HG03575 (cell line): ENCODE measurements around the gene FOXJ1.

Experiments used
- ATAC-seq: cut with Tn5 transposase; IDR thresholded peaks from one replicate; pipeline ENCODE4 v1.9.1; 2021; ENCODE audit not compliant: unreplicated experiment, insufficient number of reproducible peaks, low FRiP score; ENCODE audit errors: extremely low read depth

The FOXJ1 gene

DNA sequence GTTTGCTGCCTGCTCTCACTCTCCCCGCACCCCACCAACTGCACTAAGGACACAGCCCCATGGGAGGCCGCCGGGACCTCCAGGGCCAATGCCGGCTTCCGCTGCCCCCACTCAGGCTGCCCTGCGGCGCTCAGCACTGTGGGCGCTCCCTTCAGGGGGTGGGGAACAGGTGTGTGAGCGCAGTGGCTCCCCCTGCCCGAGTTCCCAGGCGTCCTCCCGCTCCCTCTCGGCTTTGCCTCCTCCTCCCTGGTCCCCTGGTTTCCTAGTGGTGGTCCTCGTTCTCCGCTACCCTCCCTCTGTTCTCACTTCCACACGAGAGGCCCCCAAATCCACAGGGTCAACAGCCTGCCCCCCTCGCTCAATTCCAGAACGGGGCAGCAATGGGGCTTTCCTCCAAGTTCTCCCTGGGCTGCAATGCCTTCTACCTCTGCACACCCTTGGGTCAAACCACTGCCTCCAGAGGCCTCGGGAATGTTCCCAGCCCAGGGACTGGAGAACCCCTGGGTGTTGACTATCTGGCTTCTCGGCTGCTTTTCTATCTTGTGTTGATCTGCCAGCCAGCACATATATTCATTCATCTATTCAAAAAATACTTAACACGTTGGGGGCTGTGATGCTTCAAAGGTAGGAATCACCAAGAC is 9.9 kb downstream of the FOXJ1 start:
- no peak for ATAC-seq

GRCh38 chr17:76130473-76130872 is 10.6 kb downstream of the FOXJ1 start:
- ATAC-seq, result no peak

- no peak for ATAC-seq
Measured at GRCh38 chr17:76125922-76126321, 15.1 kb downstream of the FOXJ1 start.

GRCh38 chr17:76125391-76125675 is 15.7 kb downstream of the FOXJ1 start:
- no peak for ATAC-seq

GRCh38 chr17:76124582-76125390 is 16.3 kb downstream of the FOXJ1 start:
- no peak for ATAC-seq

DNA sequence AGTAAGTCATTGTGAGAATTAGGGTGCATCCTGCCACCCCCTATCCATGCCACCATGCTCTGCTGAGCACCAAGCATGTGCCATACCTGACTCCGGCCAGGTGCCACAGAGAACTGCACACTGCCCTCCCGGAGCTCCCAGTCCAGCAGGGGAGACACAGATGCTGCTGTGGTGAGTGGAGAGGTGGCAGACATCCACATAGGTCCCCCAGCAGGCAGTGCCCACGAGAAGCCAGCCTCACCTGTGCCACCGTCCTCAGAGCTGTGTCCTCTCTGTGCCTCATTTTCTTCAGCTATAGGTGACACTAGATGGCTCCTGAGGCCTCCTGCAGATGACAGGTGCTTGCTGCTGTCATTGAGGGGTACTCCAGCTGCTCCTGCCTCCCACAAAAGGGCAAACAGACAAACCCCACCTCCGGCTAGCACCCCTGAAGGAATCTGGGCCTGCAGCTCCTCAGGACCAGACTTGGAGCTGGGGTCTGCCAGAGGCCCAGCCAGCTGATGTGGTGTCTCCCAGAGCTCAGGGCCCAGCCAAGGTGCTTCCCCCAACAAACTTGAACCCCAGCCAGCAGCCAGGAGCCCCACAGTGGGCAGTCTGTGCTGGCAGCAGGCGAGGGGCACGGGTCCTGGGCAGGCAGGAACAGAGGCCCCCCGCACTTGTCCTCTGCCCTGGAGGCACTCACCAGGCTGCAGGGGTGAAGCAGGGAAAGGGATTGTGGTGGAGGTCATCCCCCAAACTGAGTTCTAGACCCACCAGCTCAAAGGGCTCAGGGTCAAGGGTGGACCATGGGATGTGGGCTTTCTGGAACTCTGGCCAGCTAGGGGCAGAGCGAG is 17.1 kb downstream of the FOXJ1 start:
- no peak for ATAC-seq

- no peak for ATAC-seq
Measured at GRCh38 chr17:76123191-76123499, 17.9 kb downstream of the FOXJ1 start.

- no peak for ATAC-seq
Measured at GRCh38 chr17:76122431-76123190, 18.4 kb downstream of the FOXJ1 start.

GRCh38 chr17:76121932-76122430 is 19.1 kb downstream of the FOXJ1 start:
- ATAC-seq, result no peak

- no peak for ATAC-seq
Measured at GRCh38 chr17:76120658-76121008, 20.4 kb downstream of the FOXJ1 start.

GRCh38 chr17:76119409-76120371 is 21.4 kb downstream of the FOXJ1 start:
- ATAC-seq, result no peak

DNA sequence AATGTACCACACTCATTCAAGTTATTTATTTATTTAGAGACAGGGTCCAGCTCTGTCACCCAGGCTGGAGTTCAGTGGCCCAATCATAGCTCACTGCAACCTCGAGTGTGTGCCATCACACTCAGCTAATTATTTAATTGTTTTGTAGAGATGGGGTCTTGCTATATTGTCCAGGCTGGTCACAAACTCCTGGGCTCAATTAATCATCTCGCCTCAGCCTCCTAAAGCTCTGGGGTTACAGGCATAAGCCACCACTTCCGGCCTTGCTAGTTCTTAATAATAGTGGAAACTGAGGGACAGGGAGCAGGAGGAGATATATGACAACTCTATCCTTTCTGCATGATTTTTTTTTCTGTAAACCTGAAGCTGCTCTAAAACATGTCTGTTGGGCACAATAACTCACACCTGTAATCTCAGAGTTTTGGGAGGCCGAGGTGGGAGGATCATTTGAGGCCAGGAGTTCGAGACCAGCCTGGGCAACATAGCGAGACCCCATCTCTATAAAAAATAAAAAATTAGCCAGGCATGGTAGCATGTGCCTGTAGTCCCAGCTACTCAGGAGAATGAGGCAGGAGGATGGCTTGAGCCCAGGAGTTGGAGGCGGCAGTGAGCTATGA is 25.8 kb downstream of the FOXJ1 start:
- ATAC-seq, result no peak

DNA sequence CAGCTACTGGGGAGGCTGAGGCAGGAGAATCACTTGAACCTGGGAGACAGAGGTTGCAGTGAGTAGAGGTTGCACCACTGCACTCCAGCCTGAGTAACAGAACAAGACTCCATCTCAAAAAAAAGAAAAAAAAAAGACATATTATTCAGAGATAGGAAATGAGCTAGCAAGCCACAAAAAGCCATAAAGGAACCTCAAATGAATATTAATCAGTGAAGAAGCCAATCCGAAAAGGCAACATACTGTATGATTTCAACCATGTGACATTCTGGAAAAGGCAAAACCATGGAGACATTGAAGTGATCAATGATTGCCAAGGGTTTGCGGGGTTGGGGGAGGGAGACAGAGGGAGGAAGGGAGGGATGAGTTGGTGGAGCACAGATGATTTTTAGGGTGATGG is 29.1 kb downstream of the FOXJ1 start:
- no peak for ATAC-seq

GRCh38 chr17:76107509-76107908 is 33.5 kb downstream of the FOXJ1 start:
- ATAC-seq, result no peak

DNA sequence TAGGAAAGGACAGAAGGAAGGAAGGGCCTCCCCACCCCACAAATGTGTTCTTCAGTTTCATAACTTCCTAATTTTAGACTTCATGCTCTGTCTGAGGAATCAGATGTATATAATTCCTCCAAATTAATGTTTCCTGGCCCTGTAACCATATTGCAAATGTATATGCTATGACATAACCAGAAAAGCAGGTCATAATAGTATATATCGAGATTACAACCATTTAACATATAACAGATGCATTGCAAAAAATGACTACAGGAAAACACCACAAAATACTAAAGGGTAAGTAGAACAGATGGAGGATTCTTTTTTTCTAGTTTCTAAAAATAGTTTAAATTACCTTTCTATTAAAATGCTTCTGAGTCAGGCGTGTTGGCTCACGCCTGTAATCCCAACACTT is 34.3 kb downstream of the FOXJ1 start:
- ATAC-seq, result no peak

DNA sequence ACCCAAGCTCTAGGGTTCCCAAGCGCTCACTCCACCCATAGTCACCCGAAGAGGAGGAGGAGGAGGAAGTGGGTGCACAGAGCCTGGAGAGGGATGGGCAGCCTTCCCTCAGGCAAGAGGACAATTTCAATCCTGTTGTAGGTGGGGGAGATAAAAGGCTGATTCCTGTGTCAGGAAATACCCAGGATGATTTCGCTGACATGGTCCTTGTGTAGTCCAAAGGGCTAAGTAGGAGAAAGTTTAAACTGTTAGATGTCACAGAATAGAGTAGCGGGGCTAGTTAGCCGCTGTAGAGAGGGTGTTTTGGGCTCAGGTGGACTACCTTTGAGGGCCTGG is 36.2 kb downstream of the FOXJ1 start:
- ATAC-seq, result no peak

DNA sequence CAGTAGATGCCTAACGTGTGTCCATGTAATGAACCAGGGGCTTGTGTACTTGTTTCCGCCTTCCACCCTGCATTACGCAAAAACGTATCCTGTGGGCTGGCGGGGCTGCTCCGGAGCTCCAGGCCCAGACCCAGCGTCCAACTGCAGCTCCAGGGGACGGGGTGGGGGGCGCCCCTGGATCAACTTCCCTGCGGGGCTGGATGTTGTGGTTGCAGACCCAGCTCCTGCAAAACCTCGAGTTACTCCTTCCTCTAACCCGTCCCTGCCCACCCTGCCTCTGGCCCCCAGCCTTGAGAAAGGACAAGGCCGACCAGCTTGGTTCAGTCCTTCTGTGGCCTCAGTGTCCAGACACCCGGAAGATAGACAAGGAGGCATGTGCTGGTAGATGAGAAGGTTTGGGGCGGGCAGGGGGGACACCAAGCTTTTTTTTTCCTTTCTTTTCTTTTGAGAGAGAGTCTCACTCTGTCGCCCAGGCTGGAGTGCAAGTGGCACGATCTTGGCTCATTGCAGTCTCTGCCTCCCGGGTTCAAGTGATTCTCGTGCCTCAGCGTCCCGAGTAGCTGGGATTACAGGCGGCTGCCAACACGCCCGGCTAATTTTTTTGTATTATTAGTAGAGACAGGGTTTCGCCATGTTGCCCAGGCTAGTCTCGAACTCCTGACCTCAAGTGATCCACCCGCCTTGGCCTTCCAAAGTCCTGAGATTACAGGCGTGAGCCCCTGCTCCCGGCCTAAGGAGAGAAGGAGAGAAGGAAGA is 36.7 kb downstream of the FOXJ1 start:
- no peak for ATAC-seq
